ENCODE results near the gene ATP13A4.

The ATP13A4 gene

GRCh38 chr3:193496658-193497057, 58.0 kb downstream of the ATP13A4 start:
- no peak for DNase-seq

GRCh38 chr3:193491026-193491425, 63.7 kb downstream of the ATP13A4 start:
- DNase-seq: no peak

DNA sequence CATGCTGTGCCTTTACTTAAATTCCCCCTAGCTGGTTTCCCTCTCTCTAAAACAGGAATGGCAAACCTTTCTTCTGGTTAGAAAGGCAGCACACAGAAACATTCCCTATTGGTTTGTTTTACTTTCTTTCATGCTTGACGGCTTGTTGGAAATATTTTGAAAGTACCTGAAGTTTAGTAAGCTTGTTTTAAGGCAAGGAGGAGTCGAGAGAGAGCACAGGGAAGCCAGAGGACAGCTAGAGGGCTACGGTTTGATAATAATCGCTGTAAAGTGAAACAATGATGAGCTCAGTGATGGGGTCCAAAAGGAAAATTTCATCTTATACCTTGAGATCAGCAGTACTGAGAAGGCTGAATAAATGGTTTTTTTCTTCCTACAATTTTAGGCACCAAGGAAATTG, 64.1 kb downstream of the ATP13A4 start:
- no peak for DNase-seq

DNA sequence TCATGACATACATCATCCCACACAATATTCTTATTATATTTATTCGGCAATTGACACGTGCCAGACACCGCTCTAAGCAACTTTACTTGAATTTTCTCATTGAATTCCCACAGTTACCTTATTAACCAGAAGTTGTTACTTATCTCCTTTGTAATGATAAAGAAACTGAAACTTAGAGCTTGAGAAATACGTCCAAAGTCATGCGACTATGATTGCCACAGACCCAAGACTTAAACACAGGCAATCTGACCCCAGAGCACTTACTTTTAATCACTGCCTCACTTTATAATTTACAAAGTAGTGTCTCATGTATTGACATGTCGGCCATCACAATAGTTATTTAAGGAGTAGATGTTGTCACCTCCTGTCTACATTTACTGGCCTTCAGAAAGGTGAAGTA, 64.7 kb downstream of the ATP13A4 start:
- DNase-seq: no peak

DNA sequence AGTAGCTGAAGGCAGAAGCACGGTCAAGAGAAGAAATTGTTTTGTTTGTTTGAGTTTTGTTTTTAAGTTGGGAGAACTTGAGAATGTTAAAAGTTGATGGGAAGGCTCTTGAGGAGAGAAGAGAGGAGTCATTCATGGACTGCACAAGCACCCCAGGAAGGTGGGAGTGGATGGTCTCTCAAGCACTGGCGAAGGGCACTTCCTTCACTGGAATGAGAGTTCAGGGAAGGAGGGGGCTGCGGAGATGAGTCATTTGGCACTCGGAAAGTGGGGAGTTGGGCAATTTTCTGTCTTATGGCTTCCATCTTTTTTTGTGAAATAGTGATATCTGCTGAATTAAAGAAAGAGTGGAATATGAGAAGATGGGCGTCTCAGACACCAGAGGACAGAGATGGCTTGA, 66.0 kb downstream of the ATP13A4 start:
- DNase-seq: no peak

- DNase-seq: no peak
These were observed 70.6 kb downstream of the ATP13A4 start for GRCh38 chr3:193483988-193484539.

- DNase-seq: no peak
These were observed 73.3 kb downstream of the ATP13A4 start for GRCh38 chr3:193481436-193481835.

GRCh38 chr3:193474446-193474845, 80.2 kb downstream of the ATP13A4 start:
- no peak for DNase-seq

DNA sequence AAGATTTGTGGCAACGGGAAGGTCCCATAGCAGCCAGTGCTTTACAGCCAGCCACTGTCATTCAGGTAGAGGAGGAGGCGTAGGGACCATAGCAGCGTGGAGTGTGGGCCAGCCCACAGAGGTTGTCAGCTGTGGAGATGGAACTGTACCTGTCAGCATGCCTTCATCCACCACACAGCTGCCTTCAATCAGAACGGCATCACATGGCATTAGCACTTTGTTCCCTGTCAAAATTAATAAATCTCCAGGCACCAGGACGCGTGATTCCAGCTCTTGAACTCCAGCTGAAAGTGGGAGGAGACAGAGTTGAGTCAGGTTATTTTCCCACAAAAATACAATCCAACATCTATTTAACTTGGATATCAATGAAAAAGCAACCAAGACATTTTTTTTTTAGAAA, 84.0 kb downstream of the ATP13A4 start:
- no peak for DNase-seq

- no peak for DNase-seq
These were observed 88.6 kb downstream of the ATP13A4 start for GRCh38 chr3:193465992-193466608.

GRCh38 chr3:193464889-193465288, 89.8 kb downstream of the ATP13A4 start:
- DNase-seq: no peak

- DNase-seq: no peak
These were observed 97.2 kb downstream of the ATP13A4 start for GRCh38 chr3:193457526-193457925.

- no peak for DNase-seq
These were observed 102.4 kb downstream of the ATP13A4 start for GRCh38 chr3:193452338-193452737.

DNA sequence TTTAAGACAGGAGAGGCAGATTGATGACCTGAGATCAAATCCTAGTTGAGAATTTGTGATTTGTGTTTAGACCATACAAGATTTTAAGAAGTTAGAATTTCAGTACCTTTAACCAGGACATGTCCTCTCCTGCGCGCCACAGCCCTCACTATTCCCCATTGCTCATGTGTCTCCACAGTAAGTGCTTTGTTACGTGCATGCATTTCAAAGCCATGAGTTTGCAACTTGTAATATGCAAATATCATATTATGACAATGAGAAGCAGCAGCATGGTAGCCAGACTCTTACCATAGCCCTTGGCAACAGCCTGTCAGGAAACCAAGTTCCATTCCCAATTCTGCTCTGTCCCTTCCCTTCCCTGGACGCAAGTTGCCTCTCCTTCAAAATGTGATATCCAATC, 102.8 kb downstream of the ATP13A4 start:
- DNase-seq: no peak

GRCh38 chr3:193446965-193447602, 107.6 kb downstream of the ATP13A4 start:
- DNase-seq: no peak

DNA sequence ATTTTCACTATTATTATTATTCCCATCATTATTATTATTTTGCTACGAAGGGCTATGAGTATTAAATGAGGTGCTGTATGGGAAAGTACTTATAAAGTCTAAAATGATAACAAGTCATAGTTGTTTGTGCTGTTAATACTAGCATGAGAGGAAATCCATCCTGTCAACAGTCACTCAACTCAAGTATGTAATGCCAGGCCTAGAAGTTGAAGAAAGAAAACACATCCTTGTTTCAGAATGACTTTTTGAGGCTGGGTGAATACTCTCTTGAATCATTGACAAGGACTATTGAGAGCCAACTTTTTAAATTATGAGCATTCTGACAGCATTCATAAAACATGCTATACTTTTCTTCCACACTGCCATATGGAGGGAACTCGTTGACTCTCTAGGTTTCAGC, 115.3 kb downstream of the ATP13A4 start:
- DNase-seq: no peak

DNA sequence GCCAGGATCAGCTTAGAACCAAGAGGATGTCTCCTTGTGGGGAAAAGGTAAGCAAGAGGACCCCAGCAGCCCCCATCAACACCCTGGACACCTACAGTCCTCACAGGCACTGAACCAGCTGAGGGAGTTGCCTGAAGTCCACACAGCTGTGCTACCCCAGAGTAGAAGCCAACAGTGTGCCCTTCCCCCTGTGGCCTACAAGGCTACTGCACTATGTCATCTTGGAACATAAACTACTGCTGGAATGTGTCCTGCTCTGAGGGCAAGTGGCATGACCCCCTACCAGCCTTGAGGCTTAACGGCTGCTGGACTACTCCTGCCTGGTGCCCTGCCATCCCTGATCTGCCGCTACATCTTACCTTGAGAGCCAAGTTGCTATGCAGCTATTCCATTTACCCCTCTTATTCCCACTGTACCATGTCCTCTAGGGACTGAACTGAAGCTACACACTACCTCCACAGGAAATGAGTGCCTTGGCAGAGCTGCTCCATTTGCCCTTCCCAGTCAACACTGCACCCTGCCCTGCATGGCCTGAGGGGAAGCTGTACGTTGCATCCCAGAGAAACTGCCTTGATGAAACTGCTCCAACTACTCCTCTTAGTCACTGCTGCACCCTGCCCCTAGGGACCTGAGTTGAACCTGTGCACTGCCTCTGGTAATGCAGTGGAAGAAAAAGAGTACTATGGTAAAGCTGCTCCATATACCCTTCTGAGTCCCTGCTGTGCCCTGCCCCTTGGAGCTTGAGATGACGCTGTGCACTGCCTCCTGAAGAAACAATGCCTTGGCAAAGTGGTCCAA, 135.9 kb downstream of the ATP13A4 start:
- no peak for DNase-seq

DNA sequence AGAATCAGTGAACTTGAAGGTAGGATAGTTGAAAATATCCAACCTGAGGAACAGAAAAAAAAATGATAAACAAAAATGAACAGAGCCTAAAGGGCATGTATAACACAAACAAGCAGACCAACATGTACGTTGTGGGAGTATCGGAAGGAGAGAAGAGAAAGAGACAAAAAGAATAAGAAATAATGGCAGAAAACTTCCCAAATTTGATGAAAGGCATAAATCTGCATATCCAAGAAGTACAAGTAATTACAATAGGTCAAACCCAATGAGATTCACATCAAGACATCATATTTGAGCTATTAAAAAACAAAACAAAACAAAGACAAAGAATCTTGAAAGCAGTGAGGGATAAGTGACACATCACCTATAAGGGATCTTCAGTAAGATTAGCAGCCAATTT, 138.1 kb downstream of the ATP13A4 start:
- no peak for DNase-seq

- no peak for DNase-seq
These were observed 147.0 kb downstream of the ATP13A4 start for GRCh38 chr3:193407688-193408087.

GRCh38 chr3:193407112-193407511, 147.6 kb downstream of the ATP13A4 start:
- no peak for DNase-seq

GRCh38 chr3:193403307-193403706, 151.4 kb downstream of the ATP13A4 start:
- DNase-seq: no peak

GRCh38 chr3:193400304-193400703, 154.4 kb downstream of the ATP13A4 start:
- no peak for DNase-seq

DNA sequence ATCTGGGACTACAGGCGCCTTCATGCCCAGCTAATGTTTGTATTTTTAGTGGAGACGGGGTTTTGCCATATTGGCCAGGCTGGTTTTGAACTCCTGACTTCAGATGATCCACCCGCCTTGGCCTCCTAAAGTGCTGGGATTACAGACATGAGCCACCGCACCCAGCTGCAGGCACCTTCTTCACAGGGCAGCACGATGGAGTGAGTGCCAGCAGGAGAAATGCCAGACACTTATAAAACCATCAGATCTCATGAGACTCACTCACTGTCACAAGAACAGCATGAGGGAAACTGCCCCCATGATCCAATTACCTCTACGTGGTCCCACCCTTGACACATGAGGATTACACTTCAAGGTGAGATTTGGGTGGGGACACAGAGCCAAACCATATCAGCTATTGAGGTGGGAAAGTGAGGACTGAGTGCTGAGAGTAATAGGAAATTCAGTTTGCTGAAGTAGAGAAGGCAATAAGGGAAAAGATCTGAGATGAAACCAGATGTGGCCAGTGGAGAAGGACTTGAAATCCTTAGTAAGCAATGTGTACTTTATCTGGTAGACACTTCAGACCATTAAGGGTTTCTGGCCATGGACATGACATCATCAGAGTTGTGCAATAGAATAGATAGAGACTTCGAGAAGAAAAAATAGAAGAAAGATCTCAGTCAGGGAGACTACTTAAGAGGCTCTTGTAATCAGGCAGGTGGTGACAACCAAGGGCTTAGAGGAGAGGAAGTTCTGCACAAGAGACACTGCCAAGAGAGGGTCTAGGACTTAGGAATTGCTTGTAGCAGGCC, 158.0 kb downstream of the ATP13A4 start:
- DNase-seq: no peak

Data from NCI-H1436 treated with DMSO at 0.1 percent for 48 hours (cell line).